GM08714 (cell line): ENCODE results near the gene LIME1.
A peak's percentile ranks its signal among the peaks of the same experiment; 100 is the strongest.

Source experiments
- H3K4me3 ChIP-seq: fragments of 200-500 bp; sonication (Bioruptor generic); 2 replicates; pipeline ENCODE4 v1.5.1; 2014; ENCODE audit warnings: mild to moderate bottlenecking, low read length, inconsistent platforms
- ZNF274 ChIP-seq: IDR thresholded peaks from 2 replicates; pipeline ENCODE4 v1.6.1; 2012; ENCODE audit warnings: mild to moderate bottlenecking, low read depth, low read length

Gene LIME1

DNA sequence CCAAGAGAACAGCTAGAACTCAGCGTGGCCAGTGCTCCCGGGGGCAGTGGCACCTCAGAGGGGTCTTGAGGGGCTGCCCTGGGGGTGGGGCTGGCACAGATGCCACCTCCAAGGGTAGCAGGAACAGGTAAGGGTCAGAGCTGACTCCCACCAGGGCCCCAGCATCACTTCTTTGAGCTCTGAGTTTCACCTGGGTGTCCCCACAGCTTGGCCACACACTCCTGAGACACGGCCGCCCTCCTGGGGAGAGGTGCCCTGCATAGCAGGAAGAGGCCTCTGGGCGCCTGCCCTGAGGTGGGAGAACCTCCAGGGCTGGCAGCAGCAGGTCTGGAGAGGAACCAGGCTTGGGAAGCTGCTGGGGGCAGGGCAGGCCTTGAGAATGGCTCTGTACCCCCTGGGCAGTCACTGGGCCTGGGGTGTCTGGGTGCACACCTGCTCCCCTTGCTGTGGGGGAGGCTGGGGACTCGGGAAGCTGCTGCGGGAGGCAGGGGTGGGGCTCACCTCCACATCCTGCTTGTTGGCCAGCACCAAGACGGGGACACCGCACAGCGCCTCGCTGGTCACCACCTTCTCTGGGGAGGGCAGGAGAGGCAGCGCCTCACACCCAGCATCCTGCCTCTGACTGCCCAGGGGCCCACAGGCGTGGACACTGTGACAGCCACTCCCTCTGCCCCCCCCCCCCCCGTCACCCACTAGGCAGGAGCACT, 35.0 kb upstream of the LIME1 start:
- H3K4me3 ChIP-seq: no peak overlapping the region
- TF ChIP-seq ZNF274: no peak

DNA sequence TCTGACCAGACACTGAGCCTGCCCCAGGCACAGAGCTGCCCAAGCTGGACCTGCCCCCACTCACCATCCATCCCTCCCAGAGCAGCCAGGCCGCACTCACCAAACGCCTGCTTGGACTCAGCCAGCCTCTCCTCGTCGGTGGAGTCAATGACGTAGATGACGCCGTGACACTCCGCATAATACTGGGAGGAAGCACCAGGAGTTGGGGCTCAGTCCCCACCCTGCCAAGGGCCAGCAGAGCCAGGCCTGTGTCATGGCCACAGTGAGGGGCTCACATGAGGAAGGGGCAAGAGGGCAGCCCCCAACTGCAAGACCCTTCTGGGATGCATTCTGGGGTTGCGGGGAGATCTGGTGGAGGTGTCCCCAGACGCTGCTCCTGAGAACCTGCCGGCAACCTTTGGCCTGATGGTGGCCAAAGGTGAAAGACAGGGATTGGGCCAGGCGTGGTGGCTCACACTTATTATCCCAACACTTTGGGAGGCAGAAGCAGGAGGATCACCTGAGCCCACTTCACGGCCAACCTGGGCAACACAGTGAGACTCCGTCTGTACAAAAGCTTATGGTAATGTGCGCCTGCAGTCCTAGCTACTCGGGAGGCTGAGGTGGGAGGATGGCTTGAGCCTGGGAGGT, 34.3 kb upstream of the LIME1 start:
- no peak overlapping the region for H3K4me3 ChIP-seq
- TF ChIP-seq ZNF274: no peak

GRCh38 chr20:63702751-63703470, 33.6 kb upstream of the LIME1 start:
- TF ChIP-seq ZNF274: no peak
- no peak overlapping the region for H3K4me3 ChIP-seq

DNA sequence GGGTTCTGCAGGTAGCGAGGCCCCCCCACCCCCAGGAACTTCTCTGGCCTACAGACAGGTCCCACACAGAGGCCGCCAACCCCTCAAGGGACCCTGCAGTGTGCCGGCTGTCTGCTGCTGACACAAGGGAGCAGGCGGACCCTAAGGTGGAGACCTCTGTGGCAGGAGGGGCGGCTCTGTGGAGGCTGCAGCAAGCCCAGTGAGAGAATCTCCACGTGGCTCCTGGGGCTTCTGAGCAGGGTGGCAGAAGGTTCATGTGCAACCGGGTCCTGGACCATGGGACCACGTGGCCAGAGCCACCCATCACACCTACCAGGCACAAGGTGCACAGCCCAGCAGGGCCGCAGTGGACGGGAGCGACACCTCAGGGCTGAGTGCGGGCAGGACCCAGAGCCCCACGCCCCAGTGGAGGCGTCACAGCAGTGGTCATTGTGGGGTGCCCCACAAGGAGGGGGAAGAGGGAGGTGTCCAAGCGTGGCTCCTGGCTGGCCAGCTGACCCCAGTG, 32.9 kb upstream of the LIME1 start:
- TF ChIP-seq ZNF274: no peak

DNA sequence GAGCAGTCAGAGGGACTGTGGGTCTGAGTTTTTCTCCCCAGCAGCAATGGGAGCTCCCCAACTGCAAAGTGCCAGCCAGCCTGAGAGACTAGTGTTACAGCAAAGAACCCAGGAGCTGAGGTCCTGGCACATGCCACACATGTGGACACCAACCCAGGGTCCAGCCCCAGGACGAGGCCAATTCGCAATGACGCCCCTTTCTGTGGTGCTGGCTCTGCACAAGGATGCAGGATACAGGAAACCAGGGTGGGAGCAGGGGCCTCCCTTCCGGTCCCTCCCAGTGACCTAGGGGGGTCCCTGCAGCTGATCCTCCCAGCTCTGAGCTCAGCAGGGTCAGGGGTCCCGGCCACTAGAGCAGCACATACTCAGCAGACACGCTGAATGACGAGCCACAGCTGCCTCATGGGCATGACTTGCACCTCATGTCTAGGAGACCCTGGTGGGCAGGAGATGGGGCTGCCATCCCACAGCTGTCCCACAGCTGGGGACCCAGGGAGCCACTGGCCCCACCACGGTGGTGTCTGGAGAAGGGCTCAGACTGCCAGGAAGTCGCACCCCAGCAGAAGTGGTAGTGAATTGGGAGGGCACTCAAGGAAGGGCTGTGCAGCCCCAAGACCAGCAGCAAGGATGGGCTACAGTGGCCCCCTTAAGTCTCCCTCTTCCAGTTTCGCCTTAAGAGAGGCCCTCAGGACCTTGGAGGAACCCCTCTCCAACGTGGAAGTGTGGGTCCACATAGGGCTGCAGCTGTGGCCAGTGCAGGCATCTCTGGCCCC, 32.3 kb upstream of the LIME1 start:
- TF ChIP-seq ZNF274: no peak
- H3K4me3 ChIP-seq: no peak overlapping the region

More for the DNA sequence above, 32.9 kb upstream of the LIME1 start:
- H3K4me3 ChIP-seq: no peak overlapping the region

DNA sequence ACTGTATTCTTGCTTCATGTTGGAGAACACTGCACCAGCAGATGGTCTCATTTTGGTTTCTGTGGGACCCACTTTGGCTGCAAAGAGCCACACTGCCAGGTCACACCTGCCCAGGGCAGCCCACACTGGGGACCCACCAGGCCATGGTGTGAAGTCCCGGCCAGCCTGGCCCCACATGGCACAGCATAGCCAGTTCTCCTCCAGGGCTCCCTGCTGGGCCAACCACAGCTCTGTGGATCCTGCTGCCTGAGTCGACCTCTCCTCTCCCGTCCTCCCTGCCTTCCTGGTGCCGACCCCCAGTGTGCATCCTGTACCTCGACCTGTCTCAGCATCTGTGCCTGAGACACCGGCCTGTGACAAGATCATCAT, 31.7 kb upstream of the LIME1 start:
- no peak overlapping the region for H3K4me3 ChIP-seq

GRCh38 chr20:63705232-63706026, 31.0 kb upstream of the LIME1 start:
- no peak for TF ChIP-seq ZNF274
- H3K4me3 ChIP-seq: no peak overlapping the region

More for the DNA sequence above, 31.7 kb upstream of the LIME1 start:
- no peak for TF ChIP-seq ZNF274

DNA sequence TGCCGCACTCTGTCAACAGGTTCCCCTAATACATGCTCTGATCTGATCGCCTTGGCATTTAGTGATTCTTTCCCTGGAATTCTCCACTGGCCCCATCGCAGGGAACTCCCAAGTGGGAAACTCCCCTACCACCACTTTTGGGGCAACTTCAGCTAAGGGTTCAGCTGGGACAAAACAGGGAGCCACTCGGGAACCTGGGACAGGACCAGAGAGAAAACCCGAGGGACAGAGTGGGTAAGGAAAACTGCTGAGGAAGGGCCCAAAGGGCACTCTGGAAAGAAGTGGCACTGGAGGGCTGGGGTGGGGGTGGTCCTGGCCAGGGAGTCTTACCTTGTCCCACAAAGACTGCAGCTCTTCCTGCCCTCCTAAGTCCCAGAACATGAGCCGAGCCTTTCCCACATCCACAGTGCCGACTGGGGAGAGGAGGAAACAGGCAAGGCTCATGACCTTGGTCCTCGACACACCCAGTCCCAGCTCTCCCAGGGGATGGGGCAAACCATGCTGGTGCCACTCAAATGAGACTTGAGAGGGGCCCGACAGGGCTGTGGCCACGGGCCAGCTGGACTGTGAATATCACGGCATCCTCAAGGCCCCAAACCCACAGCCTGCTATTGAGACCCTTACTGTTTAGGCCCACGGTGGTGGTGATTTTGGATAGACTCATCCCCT, 30.3 kb upstream of the LIME1 start:
- peak overlapping the region; percentile 92; the same call in 1 of the 2 replicates for H3K4me3 ChIP-seq
- no peak for TF ChIP-seq ZNF274

- TF ChIP-seq ZNF274: no peak
- peak overlapping the region; percentile 92 for H3K4me3 ChIP-seq
Measured at GRCh38 chr20:63706852-63707557, 29.5 kb upstream of the LIME1 start.

DNA sequence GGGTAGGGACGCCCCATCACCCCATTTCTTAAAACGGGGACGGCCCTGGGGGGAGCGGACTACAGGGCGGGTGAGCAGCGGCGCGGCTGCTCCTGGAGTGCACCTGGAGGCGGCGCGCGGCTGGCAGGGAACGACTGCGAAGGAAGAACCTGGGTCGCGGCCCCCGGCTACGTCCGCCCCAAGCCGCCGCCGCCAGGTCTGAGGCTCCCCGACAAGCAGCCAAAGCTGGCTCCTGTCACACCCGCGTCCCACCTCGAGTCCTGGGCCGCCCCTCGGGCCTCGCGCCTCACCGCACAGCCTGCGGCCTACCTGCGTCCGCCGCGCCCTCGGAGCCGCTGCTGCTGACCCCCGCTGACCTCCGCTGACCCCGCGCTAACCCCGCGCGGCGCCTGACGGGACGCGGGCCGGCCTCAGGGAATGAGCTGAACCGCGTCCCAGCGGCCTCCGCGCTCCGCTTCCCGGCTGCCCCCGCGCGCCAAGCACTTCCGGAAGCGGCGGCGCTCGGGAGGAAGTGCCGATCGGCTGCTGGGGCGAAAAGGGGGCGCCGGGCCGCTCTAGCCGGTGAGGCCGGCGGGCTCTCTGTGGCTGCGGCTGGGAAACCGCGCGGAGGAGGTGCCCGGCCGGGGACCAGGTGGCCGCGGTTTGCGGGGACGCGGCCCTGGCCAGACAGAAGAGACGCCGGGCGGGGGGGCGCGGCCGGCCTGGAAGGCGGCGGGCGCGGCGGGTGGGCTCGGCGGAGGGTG, 28.7 kb upstream of the LIME1 start, which contains the start of the genes ARFRP1 and ZGPAT:
Gene ARFRP1 (minus strand): TSS at position 419 of the 743 bp plus-strand sequence. CDS start 885 bp downstream, outside the sequence.
Gene ZGPAT (plus strand): TSS at position 482 of the 743 bp plus-strand sequence. CDS start 542 bp downstream, outside the sequence.
- TF ChIP-seq ZNF274: no peak
- H3K4me3 ChIP-seq: peak within 1 kb of the TSS; percentile 92
